ENCODE results near the gene TMEM201.

Gene TMEM201

GRCh38 chr1:9600861-9601834 is 12.4 kb downstream of the TMEM201 start:
- DNase-seq (ENCODE audit: low spot score) = no peak

- DNase-seq (ENCODE audit: low spot score) = no peak
Measured at GRCh38 chr1:9601942-9602793, 13.5 kb downstream of the TMEM201 start.

GRCh38 chr1:9602794-9603167 is 14.1 kb downstream of the TMEM201 start:
- DNase-seq (ENCODE audit: low spot score) = no peak

- no peak for DNase-seq (ENCODE audit: low spot score)
Measured at GRCh38 chr1:9603307-9603706, 14.6 kb downstream of the TMEM201 start.

- no peak for DNase-seq (ENCODE audit: low spot score)
Measured at GRCh38 chr1:9603766-9604753, 15.3 kb downstream of the TMEM201 start.

- no peak for DNase-seq (ENCODE audit: low spot score)
Measured at GRCh38 chr1:9604836-9605235, 16.1 kb downstream of the TMEM201 start.

GRCh38 chr1:9605946-9606455 is 17.3 kb downstream of the TMEM201 start:
- DNase-seq (ENCODE audit: low spot score) = no peak

- DNase-seq (ENCODE audit: low spot score) = no peak
Measured at GRCh38 chr1:9606458-9606857, 17.7 kb downstream of the TMEM201 start.

- no peak for DNase-seq (ENCODE audit: low spot score)
Measured at GRCh38 chr1:9606948-9607347, 18.2 kb downstream of the TMEM201 start.

- DNase-seq (ENCODE audit: low spot score) = no peak
Measured at GRCh38 chr1:9607352-9607751, 18.6 kb downstream of the TMEM201 start.

GRCh38 chr1:9609998-9610397 is 21.3 kb downstream of the TMEM201 start:
- DNase-seq (ENCODE audit: low spot score) = no peak

- DNase-seq (ENCODE audit: low spot score) = no peak
Measured at GRCh38 chr1:9610548-9610947, 21.8 kb downstream of the TMEM201 start.

GRCh38 chr1:9611716-9612115 is 23.0 kb downstream of the TMEM201 start:
- no peak for DNase-seq (ENCODE audit: low spot score)

GRCh38 chr1:9612162-9612845 is 23.6 kb downstream of the TMEM201 start:
- DNase-seq (ENCODE audit: low spot score) = no peak

- no peak for DNase-seq (ENCODE audit: low spot score)
Measured at GRCh38 chr1:9612871-9613624, 24.3 kb downstream of the TMEM201 start.

GRCh38 chr1:9613625-9614299 is 25.1 kb downstream of the TMEM201 start:
- no peak for DNase-seq (ENCODE audit: low spot score)

GRCh38 chr1:9615316-9616063 is 26.8 kb downstream of the TMEM201 start:
- no peak for DNase-seq (ENCODE audit: low spot score)

- no peak for DNase-seq (ENCODE audit: low spot score)
Measured at GRCh38 chr1:9618909-9619679, 30.4 kb downstream of the TMEM201 start.

Measured in left forelimb (tissue), 1 donor.